Endometrial microvascular endothelial cells (primary cell): Measurements from ENCODE around the gene CNBP. TPM values are rescaled to one million over a fixed set of nuclear protein-coding genes. Genes with fewer than 3 reads are reported as not detected.
"Not testable (repeated sequence)": the region's sequence is repeated elsewhere in the genome, so short reads cannot be mapped to it uniquely, and the experiment has no call there.

Experiments
- in situ Hi-C: cut with HindIII; loops from 2 replicates; pipeline ENCODE4 v1.10.0; 2017; ENCODE audit warnings: low sequenced_read_pairs, low pct_unique_long_range_greater_than_20kb; ENCODE audit errors: inconsistent ontology term
- total RNA-seq: library from RNA; depleted of rRNA; stranded (reverse); fragments of >200 nt; gene quantifications from one replicate; pipeline ENCODE4 v1.2.3, GENCODE V29; 2015; ENCODE audit errors: inconsistent ontology term

Gene CNBP
- total RNA-seq, 1 donor from 2014 or later = 318 TPM

DNA sequence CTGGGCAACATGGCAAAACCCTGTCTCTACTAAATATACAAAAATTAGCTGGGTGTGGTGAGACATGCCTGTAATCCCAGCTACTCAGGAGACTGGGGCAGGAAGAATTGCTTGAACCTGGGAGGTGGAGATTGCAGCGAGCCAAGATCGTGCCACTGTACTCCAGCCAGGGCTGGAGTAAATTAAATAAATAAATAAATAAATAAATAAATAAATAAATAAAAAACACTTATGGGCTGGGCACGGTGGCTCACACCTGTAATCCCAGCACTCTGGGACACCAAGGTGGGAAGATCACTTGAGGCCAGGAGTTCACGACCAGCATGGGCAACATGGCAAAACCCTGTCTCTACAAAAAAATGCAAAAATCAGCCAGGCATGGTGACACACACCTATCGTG, 42.7 kb downstream of the CNBP start:
- in situ Hi-C loops = not testable (repeated sequence)

DNA sequence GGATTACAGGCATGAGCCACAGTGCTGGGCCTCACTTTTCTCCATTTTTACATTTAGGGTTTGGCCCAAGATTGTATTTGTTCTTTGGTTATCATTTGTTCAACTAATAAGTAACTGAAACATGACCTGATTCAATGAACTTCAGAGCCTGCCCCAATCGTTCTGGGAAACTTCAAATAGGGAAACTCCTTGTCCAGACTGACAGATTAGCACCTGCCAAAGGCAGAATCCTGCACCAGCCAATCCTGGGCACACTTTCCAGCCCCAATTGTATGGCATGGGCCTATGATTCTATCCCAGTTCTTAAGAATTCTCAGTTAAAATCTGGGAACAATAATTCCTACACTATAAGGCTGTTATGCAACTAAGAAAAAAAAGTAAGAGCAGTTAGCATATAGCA, 43.8 kb downstream of the CNBP start:
- in situ Hi-C loops = no loop called here

- in situ Hi-C loops = not testable (repeated sequence)
Measured at GRCh38 chr3:129136275-129136674, 47.4 kb downstream of the CNBP start.

DNA sequence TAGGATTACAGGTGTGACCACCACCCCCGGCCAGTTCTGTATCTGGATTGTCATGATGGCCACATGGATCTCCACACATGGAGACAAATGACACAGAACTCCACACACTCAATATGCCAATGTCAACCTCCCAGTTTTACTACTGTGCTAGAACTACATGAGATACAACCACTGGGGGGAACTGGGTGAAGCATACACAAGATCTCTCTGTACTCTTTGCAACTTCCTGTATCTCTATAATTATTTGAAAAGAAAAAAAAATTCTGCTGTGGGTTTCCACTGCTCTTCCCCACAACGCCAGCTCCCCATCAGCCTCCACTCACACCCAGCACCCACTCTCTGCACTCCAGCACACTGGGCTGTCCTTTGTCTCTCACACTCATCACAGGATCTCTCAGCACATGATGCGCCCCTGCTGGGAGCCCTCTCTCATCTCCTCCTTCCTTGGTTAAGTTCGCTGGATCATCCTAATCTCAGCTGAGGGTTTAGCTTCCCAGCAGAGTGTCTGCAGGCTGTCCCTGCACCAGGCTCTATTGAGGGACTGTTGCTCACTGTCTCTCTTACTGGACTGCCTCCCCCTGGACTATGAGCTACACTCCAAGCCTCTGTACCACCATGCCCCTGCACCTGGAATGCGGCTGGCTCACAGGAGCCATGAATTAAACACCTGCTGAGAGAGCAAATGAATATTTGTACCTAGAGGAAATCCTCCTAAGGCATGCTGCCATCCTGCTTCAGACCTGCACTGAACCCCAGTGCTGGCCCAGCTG, 51.4 kb downstream of the CNBP start:
- in situ Hi-C loops = no loop called here

DNA sequence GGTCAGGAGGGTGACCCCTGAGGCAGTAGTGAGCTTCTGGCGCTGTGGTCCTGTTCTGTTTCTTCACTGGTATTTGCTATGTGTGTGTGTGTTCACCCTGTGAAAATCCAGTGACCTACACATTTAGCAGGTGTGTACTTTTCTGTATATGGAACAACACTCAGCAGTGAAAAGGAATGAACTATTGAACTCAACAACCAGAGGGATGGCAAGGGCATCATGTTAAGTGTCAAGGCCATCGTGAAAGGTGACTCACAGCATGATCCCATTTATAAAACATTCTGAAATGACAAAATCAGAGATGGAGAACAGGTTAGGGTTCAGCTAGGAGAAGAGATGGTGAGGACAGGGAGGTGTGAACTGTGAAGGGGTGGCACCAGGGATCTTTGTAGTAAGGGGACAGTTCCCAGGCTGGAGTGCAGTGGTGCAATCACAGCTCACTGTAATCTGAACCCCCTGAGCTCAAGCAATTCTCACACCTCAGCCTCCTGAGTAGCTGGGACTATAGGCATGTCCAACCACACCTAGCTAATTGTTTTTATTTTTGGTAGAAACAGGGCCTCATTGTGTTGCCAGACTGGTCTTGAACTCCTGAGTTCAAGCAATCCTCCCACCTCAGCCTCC, 52.1 kb downstream of the CNBP start:
- in situ Hi-C loops = no loop called here

GRCh38 chr3:129130291-129130813, 53.3 kb downstream of the CNBP start:
- in situ Hi-C loops = no loop called here

DNA sequence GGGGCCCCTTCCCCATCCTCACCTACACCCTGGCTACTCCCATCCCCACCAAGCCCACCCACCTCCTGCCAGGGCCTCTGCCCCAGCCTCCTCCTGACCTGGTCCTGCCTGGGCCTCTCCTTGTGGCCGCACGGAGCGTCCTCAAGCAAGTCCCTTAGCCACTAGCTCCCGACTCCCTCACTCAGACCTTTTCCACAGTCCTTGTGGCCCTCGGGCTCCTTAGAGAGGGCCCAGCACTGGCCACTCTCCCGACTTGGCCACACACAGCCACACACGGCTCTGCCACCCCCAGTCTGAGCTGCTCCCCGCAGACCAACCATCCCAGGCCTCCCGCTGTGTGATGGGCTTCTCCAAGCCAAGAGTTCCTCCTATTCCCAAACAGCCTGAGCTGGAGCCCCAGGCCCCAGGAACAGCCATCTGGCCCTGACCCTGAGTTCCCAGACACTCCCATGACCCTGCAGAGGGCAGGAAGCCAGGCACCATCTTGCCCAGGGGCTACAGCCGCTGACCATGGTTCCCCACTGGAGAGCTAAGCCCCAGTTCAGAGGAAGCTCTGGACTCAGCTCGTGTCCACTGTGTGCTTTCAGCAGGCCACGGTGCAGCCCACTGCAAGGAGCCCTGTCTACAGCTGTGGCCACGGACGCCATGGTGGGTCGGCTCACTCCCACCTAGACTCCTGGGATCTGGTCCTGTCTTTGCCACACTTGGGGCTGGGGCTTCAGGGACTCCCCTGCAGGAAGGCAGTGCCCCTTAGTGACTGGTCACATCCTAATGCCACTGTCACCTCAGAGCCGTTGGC, 55.1 kb downstream of the CNBP start:
- in situ Hi-C loops = loop anchor here (10.0 kb wide), 1 partner anchor 134 kb away; the partner anchor contains the start of gene CFAP92

- in situ Hi-C loops = loop anchor here (10.0 kb wide), 1 partner anchor 132 kb away; the partner anchor contains the start of gene CFAP92
Measured at GRCh38 chr3:129126726-129127280, 56.9 kb downstream of the CNBP start.

DNA sequence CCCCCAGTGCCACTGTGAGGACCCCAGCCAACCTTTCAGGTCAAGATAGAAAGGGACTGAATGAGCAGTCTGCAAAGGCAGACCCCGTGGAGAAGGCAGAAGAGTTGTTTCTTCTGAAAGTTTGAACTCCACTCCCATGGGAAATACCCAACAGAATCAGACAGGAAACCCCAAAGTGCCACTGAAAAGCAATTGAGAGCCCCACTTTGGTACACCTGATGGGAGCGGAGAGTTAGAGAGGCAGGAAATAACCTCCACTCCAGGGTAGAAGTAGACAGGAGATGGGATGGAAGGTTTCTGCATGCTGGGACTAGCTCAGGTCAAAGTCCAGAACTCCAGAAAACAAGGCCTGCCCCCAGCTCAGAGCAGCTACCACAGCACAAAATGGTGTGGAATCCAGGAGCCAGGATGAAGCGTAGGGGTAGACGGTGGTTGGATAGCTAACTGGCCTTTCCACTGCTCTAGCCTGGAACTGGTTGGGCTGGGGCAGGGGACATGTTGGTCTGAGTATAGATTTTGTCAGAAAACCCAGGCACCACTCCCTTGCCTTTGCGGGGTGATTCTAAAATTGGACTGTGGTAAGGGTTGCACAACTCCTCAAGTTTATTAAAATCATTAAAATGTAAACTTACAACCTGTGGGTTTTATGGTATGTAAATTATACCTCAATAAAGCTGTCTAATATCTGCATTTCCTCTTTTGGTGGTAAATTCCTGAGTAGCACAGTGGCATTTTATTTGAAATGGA, 60.2 kb downstream of the CNBP start:
- in situ Hi-C loops = loop anchor here (10.0 kb wide), 1 partner anchor 129 kb away; the partner anchor contains the start of gene CFAP92

GRCh38 chr3:129122412-129123011, 61.2 kb downstream of the CNBP start:
- in situ Hi-C loops = loop anchor here (10.0 kb wide), 1 partner anchor 128 kb away; the partner anchor contains the start of gene CFAP92

- in situ Hi-C loops = loop anchor here (10.0 kb wide), 1 partner anchor 127 kb away; the partner anchor contains the start of gene CFAP92
Measured at GRCh38 chr3:129121792-129122411, 61.8 kb downstream of the CNBP start, which contains the start of gene RAB43. RAB43 (minus strand) TSS chr3:129121804; CDS start chr3:129121489, 315 bp downstream.

- in situ Hi-C loops = loop anchor here (10.0 kb wide), 1 partner anchor 126 kb away; the partner anchor contains the start of gene CFAP92
Measured at GRCh38 chr3:129121016-129121791, 62.5 kb downstream of the CNBP start.

DNA sequence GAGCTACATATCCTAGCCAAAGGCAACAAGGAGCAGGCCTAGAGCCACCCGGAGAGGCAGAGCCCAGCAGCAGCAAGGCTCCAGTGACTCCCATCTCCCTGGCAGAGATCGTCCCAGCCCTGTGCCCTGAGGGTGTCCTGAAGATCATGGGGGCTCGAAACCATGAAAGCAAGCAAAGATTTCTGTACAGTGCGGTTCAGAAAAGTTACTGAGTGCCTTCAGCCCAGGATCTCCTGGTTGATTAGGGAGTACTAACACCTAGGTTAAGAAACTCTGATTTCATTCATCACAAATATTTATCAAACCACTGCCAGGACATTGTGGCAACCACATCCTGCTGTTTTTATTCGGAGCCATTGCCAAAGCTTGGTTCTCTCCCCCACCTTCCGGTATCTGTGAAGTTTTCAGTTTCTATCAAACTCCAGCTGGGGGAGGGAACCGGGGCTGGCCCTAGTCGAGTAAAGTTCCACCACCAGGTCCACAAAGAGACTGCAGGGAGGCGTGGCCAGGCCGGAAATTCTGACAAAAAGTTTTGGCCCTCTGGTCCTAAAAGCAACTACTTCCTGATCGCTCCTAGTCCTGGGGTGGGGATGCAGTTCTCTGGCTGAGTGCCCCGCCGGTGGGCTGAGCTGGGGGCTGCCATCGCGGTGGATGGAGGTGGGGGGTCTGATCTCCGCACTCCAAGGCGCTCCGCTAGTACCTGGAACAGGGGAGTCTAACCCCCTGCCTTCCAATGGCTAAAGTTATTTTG, 63.3 kb downstream of the CNBP start:
- in situ Hi-C loops = loop anchor here (10.0 kb wide), 1 partner anchor 126 kb away; the partner anchor contains the start of gene CFAP92

- in situ Hi-C loops = loop anchor here (10.0 kb wide), 1 partner anchor 125 kb away; the partner anchor contains the start of gene CFAP92
Measured at GRCh38 chr3:129119365-129120100, 64.2 kb downstream of the CNBP start.

DNA sequence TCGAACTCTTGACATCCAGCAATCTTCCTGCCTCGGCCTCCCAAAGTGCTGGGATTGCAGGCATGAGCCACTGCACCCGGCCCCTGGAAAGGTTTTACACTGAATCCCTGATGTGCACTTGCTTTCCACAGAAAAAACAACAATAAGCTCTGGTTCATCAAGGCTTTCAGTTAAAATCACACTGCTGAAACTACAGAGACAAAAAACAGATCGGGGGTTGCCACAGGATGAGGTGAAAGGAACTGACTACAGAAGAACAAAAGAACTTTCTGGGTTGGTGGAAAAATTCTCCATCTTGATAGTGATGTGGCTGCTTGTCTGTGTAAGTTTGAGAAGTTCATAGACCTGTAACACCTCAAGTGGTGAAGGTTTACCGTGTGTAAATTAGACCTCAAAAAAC, 65.0 kb downstream of the CNBP start:
- in situ Hi-C loops = no loop called here
